AG09319 (cell line): ENCODE measurements around the gene B9D2.
"Not testable (repeated sequence)": the region's sequence is repeated elsewhere in the genome, so short reads cannot be mapped to it uniquely, and the experiment has no call there.

Source experiments
- DNase-seq: peaks from one replicate; pipeline ENCODE4 v3.0.0-alpha.2; 2010; ENCODE audit warnings: low read depth; ENCODE audit errors: extremely low read depth
- TF ChIP-seq, protein P1 (sequence below): IDR thresholded peaks from 2 replicates; pipeline ENCODE4 v1.5.1; 2011; ENCODE audit warnings: low read depth, mild to moderate bottlenecking, inconsistent platforms, low read length, moderate library complexity

B9D2 gene

DNA sequence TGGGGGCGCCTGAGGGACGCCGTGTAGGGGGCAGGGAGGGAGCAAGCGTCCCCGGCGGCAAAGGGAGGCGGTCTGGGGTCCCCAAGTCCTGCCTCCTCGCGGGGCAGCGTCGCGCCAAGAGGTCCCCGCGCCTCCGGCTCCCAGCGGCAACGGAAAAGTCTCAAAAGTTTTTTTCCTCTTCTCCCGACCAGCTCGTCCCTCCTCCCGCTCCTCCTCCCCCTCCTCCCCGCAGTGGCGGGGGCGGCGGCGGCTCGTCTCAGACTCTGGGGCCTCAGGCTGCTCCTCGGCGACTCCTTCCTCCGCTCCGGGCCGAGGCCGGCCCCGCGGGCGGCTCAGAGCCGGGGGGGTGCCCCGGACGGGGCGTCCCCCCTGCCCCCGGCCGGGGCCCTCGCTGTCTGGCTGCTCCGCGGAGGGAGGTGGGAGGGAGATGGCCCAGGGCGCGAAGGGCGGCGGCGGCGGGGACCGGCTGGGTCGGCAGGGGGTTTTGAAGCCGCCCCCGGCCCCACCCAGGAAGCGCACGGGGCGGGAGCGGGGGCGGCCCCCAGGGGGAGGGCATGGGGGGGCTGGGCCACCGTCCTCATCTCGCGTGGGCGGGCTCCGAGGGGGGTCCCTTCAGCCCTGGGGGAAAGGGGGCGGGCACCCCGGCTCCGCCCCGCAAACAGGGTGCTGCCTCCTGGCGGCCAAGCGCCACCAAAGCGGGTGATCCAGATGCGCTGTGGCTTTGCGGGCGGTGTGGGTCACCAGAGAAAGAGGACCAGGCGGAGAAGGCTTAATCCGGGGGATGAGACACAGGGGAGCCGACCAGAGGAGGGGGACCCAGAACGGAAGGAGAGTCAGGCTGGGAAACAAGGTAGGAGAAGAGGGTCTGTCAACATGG is 10.2 kb downstream of the B9D2 start, which contains the start of gene TGFB1:
TGFB1 (minus strand) TSS at position 457 of the 877 bp plus-strand sequence. CDS start 878 bp downstream, outside the sequence.
- peak; percentile 84 for DNase-seq
- TF ChIP-seq, protein P1, sequence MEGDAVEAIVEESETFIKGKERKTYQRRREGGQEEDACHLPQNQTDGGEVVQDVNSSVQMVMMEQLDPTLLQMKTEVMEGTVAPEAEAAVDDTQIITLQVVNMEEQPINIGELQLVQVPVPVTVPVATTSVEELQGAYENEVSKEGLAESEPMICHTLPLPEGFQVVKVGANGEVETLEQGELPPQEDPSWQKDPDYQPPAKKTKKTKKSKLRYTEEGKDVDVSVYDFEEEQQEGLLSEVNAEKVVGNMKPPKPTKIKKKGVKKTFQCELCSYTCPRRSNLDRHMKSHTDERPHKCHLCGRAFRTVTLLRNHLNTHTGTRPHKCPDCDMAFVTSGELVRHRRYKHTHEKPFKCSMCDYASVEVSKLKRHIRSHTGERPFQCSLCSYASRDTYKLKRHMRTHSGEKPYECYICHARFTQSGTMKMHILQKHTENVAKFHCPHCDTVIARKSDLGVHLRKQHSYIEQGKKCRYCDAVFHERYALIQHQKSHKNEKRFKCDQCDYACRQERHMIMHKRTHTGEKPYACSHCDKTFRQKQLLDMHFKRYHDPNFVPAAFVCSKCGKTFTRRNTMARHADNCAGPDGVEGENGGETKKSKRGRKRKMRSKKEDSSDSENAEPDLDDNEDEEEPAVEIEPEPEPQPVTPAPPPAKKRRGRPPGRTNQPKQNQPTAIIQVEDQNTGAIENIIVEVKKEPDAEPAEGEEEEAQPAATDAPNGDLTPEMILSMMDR, result peak; percentile 91

DNA sequence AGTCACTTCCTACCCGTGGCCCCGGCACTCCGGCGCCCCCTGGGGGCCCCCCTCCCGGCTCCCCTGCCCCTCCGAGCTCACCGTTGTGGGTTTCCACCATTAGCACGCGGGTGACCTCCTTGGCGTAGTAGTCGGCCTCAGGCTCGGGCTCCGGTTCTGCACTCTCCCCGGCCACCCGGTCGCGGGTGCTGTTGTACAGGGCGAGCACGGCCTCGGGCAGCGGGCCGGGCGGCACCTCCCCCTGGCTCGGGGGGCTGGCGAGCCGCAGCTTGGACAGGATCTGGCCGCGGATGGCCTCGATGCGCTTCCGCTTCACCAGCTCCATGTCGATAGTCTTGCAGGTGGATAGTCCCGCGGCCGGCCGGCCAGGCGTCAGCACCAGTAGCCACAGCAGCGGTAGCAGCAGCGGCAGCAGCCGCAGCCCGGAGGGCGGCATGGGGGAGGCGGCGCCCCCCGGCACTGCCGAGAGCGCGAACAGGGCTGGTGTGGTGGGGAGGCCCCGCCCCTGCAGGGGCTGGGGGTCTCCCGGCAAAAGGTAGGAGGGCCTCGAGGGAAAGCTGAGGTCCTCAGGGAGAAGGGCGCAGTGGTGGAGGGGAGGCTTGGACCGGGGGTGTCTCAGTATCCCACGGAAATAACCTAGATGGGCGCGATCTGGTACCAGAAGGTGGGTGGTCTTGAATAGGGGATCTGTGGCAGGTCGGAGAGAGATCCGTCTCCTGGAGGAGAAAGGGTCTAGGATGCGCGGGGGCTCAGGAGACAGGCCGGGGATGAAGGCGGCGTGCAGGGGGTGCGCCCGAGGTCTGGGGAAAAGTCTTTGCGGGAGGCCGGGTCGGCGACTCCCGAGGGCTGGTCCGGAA is 11.1 kb downstream of the B9D2 start:
- TF ChIP-seq, protein P1, result peak; percentile 70
- no peak for DNase-seq

DNA sequence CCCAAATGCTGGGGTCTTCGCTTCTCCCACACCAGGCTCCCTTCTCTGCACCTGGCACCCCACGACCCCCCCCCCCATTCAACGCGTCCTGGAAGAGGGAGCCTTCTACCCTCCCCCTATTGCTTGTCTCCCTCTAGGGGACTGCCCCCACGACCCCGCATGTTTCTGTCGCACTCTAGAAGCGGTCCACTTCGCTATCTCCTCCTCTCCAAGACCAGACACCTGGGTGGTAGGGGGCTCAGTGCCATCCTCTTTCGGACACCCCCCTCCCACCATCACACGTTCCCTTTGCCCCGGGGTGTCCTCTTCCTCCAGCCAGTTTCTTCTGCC is 11.7 kb downstream of the B9D2 start:
- no peak for DNase-seq
- TF ChIP-seq, protein P1, result no peak

DNA sequence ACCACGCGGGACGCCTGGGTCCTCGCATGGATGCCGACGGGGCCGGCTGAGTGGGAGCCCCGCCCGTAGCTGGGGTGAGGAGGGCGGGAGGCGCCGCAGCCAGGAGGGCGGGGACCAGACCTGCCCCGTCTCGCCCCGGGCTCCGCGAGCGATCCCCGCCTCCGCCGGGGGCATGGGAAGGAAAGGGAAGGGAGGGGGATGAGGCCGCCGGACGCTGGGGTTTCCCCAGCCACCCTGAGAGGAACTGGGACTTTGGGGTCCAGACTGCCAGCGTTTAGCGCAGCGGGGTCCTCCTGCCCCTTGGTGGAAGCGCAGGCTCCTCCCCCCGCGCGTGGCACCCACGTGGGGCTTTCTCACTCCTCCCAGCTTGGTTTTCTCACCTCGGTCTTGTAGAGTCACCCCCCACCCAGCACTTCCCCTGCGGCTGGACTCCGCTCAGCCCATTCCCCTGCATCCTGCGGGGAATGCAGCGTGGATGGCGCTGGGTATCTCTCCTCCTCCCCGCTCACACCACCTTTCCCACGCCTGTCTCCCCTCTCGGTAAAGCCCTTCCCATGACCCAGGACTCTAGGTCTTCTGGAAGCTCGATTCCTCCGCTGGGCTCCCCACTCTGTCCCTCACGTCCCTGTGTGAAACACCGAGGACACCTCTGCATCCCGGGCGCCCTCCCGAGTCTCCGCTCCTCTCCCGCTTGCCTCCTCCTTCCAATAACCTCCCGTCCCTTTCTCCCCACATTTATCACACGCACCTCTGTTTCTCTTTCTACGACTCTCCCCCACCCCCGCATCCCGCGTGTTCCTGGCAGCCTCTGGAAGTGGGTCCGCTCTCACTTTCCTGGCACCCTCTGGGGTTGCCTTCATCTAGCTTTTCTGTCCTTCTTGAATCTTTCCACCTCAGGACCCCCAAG is 12.4 kb downstream of the B9D2 start:
- DNase-seq, result no peak
- TF ChIP-seq, protein P1, result no peak

DNA sequence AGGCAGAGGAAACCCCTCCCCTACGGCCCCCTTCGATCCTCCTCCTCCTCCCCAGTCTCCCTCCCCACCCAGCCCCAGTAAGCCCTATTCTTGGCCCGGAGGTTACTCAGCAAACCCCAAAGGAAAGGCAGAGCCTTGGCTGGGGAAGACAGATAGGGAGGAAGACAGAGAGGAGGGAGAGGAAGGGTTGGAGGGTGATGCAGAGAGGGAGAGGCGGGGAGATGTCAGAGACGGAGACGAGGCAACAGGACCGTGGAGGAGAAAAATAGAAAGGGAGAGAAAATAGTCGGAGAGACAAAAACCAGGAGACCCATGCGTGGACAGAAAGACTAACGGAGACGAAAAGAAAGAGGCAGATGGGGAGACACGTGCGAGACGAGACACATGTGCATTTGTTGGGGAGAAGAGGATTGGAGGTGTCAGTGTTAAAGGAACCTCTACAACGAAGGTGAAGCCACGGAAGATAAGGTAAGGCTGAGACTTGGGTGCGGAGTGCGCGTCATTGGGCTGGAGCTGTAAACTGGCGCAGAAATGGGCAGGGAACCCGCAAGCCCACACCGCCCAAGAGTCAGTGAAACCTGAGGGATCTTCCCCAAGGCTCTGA is 13.1 kb downstream of the B9D2 start:
- no peak for DNase-seq

DNA sequence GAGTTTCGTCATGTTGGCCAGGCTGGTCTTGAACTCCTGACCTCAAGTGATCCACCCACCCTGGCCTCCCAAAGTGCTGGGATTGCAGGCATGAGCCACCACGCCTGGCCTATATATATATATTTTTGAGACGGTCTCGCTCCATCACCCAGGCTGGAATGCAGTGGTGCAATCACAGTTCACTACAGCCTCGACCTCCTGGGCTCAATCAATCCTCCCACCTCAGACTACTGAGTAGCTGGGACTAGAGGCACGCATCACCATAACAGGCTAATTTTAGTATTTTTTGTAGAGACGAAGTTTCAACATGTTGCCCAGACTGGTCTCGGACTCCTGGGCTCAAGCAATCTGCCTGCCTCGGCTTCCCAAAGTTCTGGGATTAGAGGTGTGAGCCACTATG is 17.0 kb downstream of the B9D2 start:
- DNase-seq, result not testable (repeated sequence)

More for the DNA sequence above, 13.1 kb downstream of the B9D2 start:
- TF ChIP-seq, protein P1, result no peak

DNA sequence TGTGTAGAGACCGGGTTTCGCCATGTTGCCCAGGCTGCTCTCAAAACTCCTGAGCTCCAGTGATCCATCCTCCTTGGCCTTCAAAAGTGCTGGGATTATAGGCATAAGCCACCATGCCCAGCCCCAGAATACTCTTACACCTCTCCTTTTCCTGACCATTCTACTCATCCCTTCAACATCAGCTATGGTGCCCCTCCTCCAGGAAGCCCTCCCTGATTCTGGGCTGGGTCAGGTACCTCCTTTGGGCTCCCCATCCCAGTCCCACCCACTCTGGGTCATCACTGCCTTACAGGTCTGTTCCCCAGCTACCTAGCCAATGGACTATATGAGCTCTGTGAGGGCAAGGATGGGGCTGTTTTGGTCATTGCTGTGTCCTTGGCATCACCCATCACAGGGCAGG is 19.8 kb downstream of the B9D2 start:
- TF ChIP-seq, protein P1, result no peak
- no peak for DNase-seq
